ENCODE measurements around the gene COLEC12. TPM values are rescaled to one million over a fixed set of nuclear protein-coding genes. Genes with fewer than 3 reads are reported as not detected.

The COLEC12 gene
- total RNA-seq, 4 donors from 2014 or later: 20.9 to 75.1 (median 50.4) TPM

GRCh38 chr18:505483-506122, 5.1 kb upstream of the COLEC12 start:
- TF ChIP-seq CTCF (IDR thresholded peaks at IDR 0.05; ENCODE audit: low read depth): no peak

GRCh38 chr18:501406-501714, 859 bp upstream of the COLEC12 start:
- TF ChIP-seq CTCF (IDR thresholded peaks at IDR 0.05; ENCODE audit: low read depth): no peak

DNA sequence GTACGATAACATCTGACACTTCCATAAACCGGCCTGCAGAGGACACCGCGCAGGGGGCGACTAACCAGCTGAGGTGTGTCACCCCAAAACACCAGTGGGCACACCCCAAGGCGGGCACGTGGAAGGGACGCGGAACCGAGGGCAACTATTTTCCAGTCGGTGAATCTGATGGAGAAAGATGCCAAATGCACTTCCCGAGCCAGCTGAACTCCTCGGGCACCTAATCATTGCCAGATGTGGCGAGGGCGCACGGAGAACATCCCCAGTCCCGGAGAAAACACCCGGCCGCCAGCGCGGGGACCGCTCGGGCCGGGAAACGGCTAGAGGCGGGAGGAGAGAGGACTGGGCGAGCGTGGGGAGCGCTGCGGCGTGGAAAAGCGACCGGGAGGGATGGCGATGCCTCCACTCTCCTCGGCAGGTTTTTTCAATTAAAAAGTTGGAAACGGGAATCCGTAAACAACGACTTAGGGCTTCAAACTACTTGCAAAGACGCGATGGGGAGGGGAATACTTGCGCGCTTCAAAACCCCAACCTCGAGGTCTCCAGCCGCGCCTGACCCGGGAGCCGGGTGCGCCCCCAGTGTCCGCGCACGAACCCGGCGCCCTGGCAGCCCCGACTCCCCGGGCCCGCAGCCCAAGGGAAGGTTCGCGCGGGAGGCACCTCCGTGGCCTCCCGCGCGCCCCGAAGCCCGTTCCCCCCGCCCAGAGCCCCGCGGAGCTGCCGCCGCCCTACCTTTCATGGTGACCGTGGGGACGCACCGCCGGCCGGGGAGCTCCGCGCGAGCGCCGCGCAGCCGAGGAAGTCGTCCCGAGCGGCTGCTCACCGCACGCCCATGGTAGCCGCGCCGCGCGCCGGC, 497 bp downstream of the COLEC12 start:
- no peak for TF ChIP-seq CTCF (IDR thresholded peaks at IDR 0.05; ENCODE audit: low read depth)

DNA sequence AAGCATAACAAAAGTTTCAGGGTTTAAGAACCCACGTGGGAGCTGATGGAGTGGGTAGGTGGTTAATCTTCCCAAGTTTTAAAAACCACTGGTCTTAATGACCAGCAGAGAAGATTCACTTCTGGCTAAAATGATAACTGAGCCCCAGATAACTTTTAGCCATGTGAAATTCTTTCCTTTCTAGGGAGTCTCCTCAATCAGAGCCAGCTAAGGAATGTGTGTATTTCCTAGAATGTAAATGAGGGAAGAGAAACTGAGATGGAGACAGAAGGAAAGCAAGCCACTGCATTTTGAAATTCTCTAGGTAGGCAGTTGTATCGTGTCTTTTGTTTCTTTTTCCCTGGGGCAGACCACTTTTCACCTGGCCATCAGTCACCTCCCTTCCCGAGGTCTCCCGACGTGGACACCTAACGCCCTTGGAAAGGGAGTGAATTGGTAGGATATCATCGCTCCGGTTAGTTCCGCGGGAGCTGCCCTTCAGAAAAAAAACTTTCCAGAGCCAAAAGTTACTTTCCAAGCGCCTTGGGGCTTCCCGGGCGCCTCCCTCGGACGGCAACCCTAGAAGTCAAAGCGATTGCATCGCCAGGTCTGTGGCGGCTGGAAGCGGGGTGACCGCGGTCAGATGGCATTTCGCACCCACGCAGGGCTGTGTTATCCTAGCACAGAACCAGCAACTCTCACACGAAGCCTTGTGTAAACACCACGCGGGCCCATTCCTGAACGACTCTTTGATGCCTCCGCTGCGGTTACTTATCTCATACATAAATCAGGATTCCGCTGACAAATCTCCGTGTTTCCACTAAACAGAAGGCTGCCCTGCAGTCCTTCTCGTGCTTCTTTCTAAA, 1.3 kb downstream of the COLEC12 start:
- TF ChIP-seq CTCF (IDR thresholded peaks at IDR 0.05; ENCODE audit: low read depth): no peak

GRCh38 chr18:497688-498087, 2.8 kb downstream of the COLEC12 start:
- TF ChIP-seq CTCF (IDR thresholded peaks at IDR 0.05; ENCODE audit: low read depth): no peak

DNA sequence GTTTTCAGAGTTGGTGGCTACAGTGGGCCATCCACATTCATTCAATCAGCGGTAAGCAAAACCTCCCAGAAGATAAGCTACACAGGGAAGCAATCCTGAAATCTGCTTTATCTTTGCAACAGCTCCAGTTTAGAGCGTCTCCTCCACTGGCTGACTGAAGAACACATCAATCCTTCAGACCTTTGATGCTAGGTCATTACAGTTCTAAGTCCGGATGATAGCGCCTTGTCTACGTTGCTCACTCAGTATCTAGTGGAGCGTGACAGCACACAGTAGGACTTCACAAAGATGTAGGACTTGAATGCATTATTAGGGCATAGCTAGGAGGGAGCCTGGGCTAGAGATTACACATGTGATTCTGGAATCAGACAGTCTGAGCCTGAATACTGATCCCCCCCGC, 5.0 kb downstream of the COLEC12 start:
- TF ChIP-seq CTCF (IDR thresholded peaks at IDR 0.05; ENCODE audit: low read depth): no peak

DNA sequence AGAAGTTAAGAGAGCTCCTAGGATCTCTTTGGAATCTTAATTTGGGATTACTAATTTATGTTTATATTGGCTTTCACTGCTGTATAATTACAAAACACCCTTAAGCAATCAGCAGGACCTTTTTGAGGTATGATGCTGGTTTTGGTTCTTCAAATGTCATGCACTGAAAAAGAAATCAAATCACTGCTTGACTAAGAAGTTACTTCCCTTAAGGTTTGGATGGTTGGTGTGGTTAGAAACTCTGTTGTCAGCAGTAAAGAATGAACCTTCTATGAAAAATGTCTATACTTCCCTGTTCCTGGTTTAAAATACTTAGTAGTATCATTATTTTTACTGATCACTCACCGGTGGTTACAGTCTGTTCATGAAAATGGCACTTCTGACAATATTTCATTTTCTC, 5.5 kb downstream of the COLEC12 start:
- no peak for TF ChIP-seq CTCF (IDR thresholded peaks at IDR 0.05; ENCODE audit: low read depth)
